A673 (cell line): ENCODE results near the gene URI1. TPM values are rescaled to one million over a fixed set of nuclear protein-coding genes. Genes with fewer than 3 reads are reported as not detected.

Experiments
- BruUV-seq: library from RNA; stranded (reverse); fragments of 400-500 nt; replicated peaks from 2 replicates; lab custom pipeline; 2021; lab: Mats Ljungman, UMichigan
- CTCF ChIA-PET: fragments of 300-600 bp; sonication (Branson Sonifier 250); formaldehyde crosslinking; loops from one replicate; lab custom pipeline; 2022; ENCODE audit warnings: antibody characterized with exemption; lab: Charles Lee
- POLR2A ChIA-PET: fragments of 300-600 bp; sonication (Branson Sonifier 250); formaldehyde crosslinking; loops from one replicate; lab custom pipeline; 2022; ENCODE audit warnings: antibody characterized with exemption; ENCODE audit not compliant: low non-redundant PET; lab: Charles Lee
- DNase-seq: peaks from one replicate; pipeline ENCODE4 v3.0.0-alpha.2; 2015; ENCODE audit warnings: low spot score
- H3K27ac ChIP-seq: fragments of 200-600 bp; sonication (generic); 2 replicates; pipeline ENCODE4 v1.5.1; 2016; ENCODE audit warnings: mixed run types, low read depth, mild to moderate bottlenecking, mixed read lengths, antibody characterized with exemption, low read length; ENCODE audit not compliant: poor library complexity, severe bottlenecking
- H3K27me3 ChIP-seq: fragments of 200-600 bp; sonication (generic); replicated peaks from 2 replicates; pipeline ENCODE4 v1.6.1; 2017; ENCODE audit warnings: mixed run types, low read depth, mild to moderate bottlenecking, mixed read lengths, antibody characterized with exemption, low read length; ENCODE audit not compliant: insufficient read depth, poor library complexity
- H3K36me3 ChIP-seq: fragments of 200-600 bp; sonication (generic); 2 replicates; pipeline ENCODE4 v1.6.1; 2016; ENCODE audit warnings: mixed run types, mild to moderate bottlenecking, mixed read lengths, antibody characterized with exemption, low read length; ENCODE audit not compliant: insufficient read depth, poor library complexity, severe bottlenecking
- H3K4me1 ChIP-seq: fragments of 200-600 bp; sonication (generic); 2 replicates; pipeline ENCODE4 v1.6.1; 2017; ENCODE audit warnings: mixed run types, mild to moderate bottlenecking, mixed read lengths, antibody characterized with exemption, low read length; ENCODE audit not compliant: insufficient read depth, poor library complexity, severe bottlenecking
- H3K4me3 ChIP-seq: fragments of 200-600 bp; sonication (generic); 2 replicates; pipeline ENCODE4 v1.5.1; 2016; ENCODE audit warnings: low read depth, mixed run types, mild to moderate bottlenecking, mixed read lengths, low read length; ENCODE audit not compliant: poor library complexity, severe bottlenecking
- H3K9me3 ChIP-seq: fragments of 200-600 bp; sonication (generic); 2 replicates; pipeline ENCODE4 v1.6.1; 2016; ENCODE audit warnings: mixed run types, low read depth, mild to moderate bottlenecking, mixed read lengths, antibody characterized with exemption, low read length; ENCODE audit not compliant: poor library complexity, severe bottlenecking
- EZH2 ChIP-seq: fragments of 200-600 bp; sonication (generic); IDR thresholded peaks from 2 replicates; pipeline ENCODE4 v1.6.1; 2017; ENCODE audit warnings: borderline replicate concordance, low read depth, mild to moderate bottlenecking, mixed read lengths, antibody characterized with exemption, low read length; ENCODE audit not compliant: poor library complexity, severe bottlenecking
- intact Hi-C: fragments of 100-400 bp; cut with micrococcal nuclease; formaldehyde crosslinking; loops from one replicate; pipeline ENCODE4 v1.10.0; 2022; ENCODE audit not compliant: unreplicated experiment
- total RNA-seq: library from RNA; stranded (reverse); gene quantifications from 2 replicates; pipeline ENCODE4 v1.2.3, GENCODE V29; 2021
- TF ChIP-seq, protein P1 (sequence below): fragments of 300-800, 200-600 bp; sonication (generic); conservative IDR thresholded peaks from 2 replicates; pipeline ENCODE4 v1.5.1; 2017; ENCODE audit warnings: low read depth, mild to moderate bottlenecking, antibody characterized with exemption, low read length, moderate library complexity, mixed read lengths

The URI1 gene
- total RNA-seq, 1 experiment from 2014 or later: 93.0 TPM

DNA sequence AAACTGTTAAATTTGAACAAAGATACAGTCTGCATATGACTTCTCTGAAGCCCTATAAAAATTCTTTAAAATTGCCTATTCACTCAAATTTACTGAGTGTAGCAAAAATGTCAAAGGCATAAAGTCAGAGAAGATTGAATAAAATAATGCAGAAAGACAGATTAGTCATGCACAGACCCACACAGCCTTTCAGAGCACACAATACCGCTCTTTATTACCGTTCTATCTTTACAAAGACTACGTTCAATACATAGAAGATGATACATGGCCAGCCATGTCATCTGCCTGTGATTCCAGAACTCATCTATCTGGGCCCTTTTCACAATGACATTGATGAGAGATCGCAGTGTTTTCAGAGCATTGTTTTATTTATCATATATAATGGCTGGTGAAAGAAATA lies 107.2 kb downstream of the URI1 start:
- H3K4me3 ChIP-seq: no peak overlapping the region
- intact Hi-C loops: no loop called here
- CTCF ChIA-PET: no interaction called here

DNA sequence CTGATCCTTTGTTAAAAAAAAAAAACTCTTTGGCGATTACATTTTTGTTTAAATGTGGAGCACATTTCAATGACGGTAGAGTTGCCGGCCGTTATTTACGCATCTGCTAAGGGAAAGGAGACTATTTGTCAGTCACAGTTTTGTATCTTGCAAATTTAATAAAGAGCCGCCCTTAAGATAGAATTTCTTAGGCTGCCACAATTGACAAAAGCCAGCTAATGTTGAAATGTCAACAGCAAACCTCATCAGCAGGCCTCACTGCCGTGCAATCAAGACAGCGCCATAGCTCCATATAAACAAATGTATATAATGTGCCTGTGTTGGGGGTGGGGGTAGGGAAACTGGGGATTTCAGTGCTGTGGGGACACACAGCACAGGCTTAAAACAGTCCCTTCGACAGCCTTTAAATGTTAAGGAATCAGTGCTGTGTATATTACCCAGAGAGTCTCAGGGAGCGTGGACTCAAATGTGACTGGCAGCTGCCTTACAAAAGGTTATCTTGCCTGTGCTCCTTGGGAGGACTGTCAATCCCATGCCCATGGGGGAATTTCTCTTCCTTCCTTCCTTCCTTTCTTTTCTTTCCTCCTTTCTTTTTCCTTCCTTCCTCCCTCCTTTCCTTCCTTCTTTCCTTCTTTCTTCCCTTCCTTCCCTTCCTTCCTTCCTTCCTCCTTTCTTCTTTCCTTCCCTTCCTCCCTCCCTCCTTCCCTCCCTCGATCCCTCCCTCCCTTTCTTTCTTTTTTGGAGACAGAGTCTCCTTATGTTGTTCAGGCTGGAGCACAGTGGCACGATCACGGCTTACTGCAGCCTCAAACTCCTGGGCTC lies 108.0 kb downstream of the URI1 start:
- intact Hi-C loops: no loop called here
- DNase-seq: no peak
- Histone ChIP-seq H3K27me3 (no peaks in the 10 kb centered on the region), H3K4me3 (no peak overlapping the region), H3K9me3 (no peaks in the 10 kb centered on the region), H3K27ac (no peak overlapping the region), H3K36me3 (no peaks in the 10 kb centered on the region), H3K4me1 (peaks cover 24% of the 10 kb centered on the region)
- no TSS peak for BruUV-seq
- ChIA-PET CTCF (no interaction called here), POLR2A (no interaction called here)
- TF ChIP-seq, protein P1, sequence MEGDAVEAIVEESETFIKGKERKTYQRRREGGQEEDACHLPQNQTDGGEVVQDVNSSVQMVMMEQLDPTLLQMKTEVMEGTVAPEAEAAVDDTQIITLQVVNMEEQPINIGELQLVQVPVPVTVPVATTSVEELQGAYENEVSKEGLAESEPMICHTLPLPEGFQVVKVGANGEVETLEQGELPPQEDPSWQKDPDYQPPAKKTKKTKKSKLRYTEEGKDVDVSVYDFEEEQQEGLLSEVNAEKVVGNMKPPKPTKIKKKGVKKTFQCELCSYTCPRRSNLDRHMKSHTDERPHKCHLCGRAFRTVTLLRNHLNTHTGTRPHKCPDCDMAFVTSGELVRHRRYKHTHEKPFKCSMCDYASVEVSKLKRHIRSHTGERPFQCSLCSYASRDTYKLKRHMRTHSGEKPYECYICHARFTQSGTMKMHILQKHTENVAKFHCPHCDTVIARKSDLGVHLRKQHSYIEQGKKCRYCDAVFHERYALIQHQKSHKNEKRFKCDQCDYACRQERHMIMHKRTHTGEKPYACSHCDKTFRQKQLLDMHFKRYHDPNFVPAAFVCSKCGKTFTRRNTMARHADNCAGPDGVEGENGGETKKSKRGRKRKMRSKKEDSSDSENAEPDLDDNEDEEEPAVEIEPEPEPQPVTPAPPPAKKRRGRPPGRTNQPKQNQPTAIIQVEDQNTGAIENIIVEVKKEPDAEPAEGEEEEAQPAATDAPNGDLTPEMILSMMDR: no peak
- TF ChIP-seq EZH2: no peak

More for the DNA sequence above, 107.2 kb downstream of the URI1 start:
- H3K27ac ChIP-seq: no peak overlapping the region
- no peak for DNase-seq
- H3K36me3 ChIP-seq: no peaks in the 10 kb centered on the region
- no peaks in the 10 kb centered on the region for H3K27me3 ChIP-seq
- peaks cover 24% of the 10 kb centered on the region for H3K4me1 ChIP-seq
- no peak for TF ChIP-seq EZH2
- TF ChIP-seq, protein P1: no peak
- H3K9me3 ChIP-seq: no peaks in the 10 kb centered on the region
- POLR2A ChIA-PET: no interaction called here
- no TSS peak for BruUV-seq

DNA sequence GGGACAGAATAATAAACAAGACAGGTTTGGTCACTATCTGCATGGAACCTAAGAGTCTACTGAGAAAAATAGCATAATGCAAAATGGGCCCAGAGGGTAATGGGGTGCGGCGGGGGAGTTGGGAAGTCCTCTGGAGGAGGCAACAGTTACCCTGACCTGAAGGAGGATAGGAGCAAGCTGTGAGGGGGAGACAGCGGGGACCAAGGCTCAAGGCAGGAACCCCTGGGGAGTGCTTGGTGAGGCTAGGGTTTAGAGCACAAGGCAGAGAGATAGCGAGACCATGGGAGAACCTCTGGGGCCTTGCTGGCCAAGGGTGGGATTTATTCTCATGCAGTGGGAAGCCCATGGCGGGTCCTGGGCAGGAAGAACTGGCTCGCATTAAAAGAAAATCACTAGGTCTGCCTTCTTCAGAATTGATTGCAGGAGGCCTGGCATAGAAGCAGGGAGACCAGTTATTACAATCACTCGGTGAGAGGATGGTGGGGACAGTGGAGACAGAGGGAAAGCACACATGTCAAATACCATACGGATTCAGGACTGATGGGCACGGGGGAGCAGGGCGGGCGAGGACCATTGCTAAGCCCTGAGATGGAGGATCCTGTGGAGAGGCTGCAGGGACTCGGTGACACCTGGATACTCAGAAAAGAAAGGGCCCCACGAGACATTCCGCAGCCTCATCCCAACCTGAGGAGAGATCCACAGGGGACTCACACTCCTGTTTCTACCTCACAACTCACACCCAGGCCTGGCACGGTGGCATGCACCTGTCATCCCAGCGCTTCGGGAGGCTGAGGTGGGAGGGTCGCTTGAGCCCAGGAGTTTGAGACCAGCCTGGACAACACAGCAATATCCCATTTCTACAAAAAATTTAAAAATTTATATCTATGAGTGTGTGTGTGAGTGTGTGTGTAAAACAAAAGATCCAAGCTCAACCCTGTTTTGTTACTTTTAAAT lies 110.4 kb downstream of the URI1 start:
- H3K9me3 ChIP-seq: no peaks in the 10 kb centered on the region
- ChIA-PET CTCF (no interaction called here), POLR2A (no interaction called here)
- no peak overlapping the region for H3K27ac ChIP-seq
- TF ChIP-seq, protein P1: no peak
- no peak for TF ChIP-seq EZH2
- no peaks in the 10 kb centered on the region for H3K27me3 ChIP-seq
- H3K4me3 ChIP-seq: no peak overlapping the region
- no TSS peak for BruUV-seq
- DNase-seq: no peak
- no peaks in the 10 kb centered on the region for H3K36me3 ChIP-seq
- H3K4me1 ChIP-seq: peaks cover 13% of the 10 kb centered on the region
- intact Hi-C loops: no loop called here
